ENCODE measurements around the gene RTP1.
A peak's percentile ranks its signal among the peaks of the same experiment; 100 is the strongest.

The RTP1 gene

GRCh38 chr3:187242900-187243299 lies 45.6 kb downstream of the RTP1 start:
- DNase-seq = no peak

GRCh38 chr3:187243933-187244524 lies 46.7 kb downstream of the RTP1 start:
- DNase-seq = peak; percentile 33

- peak; percentile 12 for DNase-seq
Measured at GRCh38 chr3:187247398-187247797, 50.1 kb downstream of the RTP1 start.
